Measurements from ENCODE around the gene ATP11B.
"Not testable (repeated sequence)": the region's sequence is repeated elsewhere in the genome, so short reads cannot be mapped to it uniquely, and the experiment has no call there.

The ATP11B gene

DNA sequence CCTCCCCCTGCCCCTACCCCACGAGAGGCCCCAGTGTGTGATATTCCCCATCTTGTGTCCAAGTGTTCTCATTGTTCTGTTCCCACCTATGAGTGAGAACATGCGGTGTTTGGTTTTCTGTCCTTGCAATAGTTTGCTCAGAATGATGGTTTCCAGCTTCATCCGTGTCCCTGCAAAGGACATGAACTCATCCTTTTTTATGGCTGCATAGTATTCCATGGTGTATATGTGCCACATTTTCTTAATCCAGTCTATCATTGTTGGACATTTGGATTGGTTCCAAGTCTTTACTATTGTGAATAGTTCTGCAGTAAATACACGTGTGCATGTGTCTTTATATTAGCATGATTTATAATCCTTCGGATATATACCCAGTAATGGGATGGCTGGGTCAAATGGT is 29.0 kb downstream of the ATP11B start:
- TF ChIP-seq, protein P1, sequence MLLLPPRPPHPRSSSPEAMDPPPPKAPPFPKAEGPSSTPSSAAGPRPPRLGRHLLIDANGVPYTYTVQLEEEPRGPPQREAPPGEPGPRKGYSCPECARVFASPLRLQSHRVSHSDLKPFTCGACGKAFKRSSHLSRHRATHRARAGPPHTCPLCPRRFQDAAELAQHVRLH (tag by site-specific recombination; IDR thresholded peaks at IDR 0.05), result peak; percentile 13; the same call in 1 of the 2 replicates
- peak; percentile 91 for TF ChIP-seq ZNF146 (tag by site-specific recombination; IDR thresholded peaks at IDR 0.05)
- POLR2A ChIA-PET; H3K36me3 ChIP-seq (ENCODE audit: control insufficient read depth in 2 of 2, insufficient read depth in 1 of 2, low read length in 2 of 2); H3K27ac ChIP-seq (ENCODE audit: extremely low read depth, low read depth, low read length); CTCF ChIA-PET; H3K4me3 ChIP-seq (ENCODE audit: low read depth, low read length); H3K9me3 ChIP-seq (ENCODE audit: control insufficient read depth, insufficient read depth, low read depth, low read length); H3K4me1 ChIP-seq (ENCODE audit: control insufficient read depth, insufficient read depth, low read length): not testable (repeated sequence)

DNA sequence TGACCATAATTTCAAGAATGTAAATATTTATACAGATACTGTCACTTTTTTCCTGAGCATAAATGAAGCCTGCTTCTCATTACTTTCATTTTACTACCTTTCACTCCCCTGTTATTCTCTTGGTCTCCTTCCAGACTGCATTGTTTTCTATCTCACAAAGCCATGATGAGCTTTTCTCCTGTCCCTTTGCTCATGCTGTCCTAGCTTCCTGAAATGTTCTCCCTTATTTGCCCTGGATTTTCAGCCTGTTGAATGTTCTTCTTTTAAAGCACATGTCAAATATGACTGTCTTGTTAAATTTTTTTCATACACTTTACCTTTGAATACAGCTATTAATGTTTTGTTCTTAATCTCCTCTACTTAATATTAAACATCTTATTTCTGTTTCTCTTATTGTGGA is 31.7 kb downstream of the ATP11B start:
- Histone ChIP-seq H3K36me3 (ENCODE audit: control insufficient read depth in 2 of 2, insufficient read depth in 1 of 2, low read length in 2 of 2) (peaks cover 4 to 7% of the 10 kb centered on the region in 2 experiments; a peak in 2 of 3 replicates), H3K9me3 (ENCODE audit: control insufficient read depth, insufficient read depth, low read depth, low read length) (no peaks in the 10 kb centered on the region), H3K27ac (ENCODE audit: extremely low read depth, low read depth, low read length) (no peak overlapping the region), H3K4me1 (ENCODE audit: control insufficient read depth, insufficient read depth, low read length) (no peaks in the 10 kb centered on the region), H3K4me3 (ENCODE audit: low read depth, low read length) (no peak overlapping the region)
- TF ChIP-seq SCRT2 (tag by site-specific recombination; IDR thresholded peaks at IDR 0.05) (0 out of 2 replicates have a peak, but pooled peaks have one; percentile 11), PRDM1 (tag by site-specific recombination; IDR thresholded peaks at IDR 0.05) (peak; percentile 76), ZNF514 (tag by site-specific recombination; IDR thresholded peaks at IDR 0.05) (no peak), ZNF792 (tag by site-specific recombination; IDR thresholded peaks at IDR 0.05) (no peak)
- TF ChIP-seq, protein P2, sequence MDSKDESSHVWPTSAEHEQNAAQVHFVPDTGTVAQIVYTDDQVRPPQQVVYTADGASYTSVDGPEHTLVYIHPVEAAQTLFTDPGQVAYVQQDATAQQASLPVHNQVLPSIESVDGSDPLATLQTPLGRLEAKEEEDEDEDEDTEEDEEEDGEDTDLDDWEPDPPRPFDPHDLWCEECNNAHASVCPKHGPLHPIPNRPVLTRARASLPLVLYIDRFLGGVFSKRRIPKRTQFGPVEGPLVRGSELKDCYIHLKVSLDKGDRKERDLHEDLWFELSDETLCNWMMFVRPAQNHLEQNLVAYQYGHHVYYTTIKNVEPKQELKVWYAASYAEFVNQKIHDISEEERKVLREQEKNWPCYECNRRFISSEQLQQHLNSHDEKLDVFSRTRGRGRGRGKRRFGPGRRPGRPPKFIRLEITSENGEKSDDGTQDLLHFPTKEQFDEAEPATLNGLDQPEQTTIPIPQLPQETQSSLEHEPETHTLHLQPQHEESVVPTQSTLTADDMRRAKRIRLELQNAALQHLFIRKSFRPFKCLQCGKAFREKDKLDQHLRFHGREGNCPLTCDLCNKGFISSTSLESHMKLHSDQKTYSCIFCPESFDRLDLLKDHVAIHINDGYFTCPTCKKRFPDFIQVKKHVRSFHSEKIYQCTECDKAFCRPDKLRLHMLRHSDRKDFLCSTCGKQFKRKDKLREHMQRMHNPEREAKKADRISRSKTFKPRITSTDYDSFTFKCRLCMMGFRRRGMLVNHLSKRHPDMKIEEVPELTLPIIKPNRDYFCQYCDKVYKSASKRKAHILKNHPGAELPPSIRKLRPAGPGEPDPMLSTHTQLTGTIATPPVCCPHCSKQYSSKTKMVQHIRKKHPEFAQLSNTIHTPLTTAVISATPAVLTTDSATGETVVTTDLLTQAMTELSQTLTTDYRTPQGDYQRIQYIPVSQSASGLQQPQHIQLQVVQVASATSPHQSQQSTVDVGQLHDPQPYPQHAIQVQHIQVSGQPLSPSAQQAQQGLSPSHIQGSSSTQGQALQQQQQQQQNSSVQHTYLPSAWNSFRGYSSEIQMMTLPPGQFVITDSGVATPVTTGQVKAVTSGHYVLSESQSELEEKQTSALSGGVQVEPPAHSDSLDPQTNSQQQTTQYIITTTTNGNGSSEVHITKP (tag by site-specific recombination; IDR thresholded peaks at IDR 0.05), result no peak
- ChIA-PET CTCF (no interaction called here), POLR2A (no interaction called here)

DNA sequence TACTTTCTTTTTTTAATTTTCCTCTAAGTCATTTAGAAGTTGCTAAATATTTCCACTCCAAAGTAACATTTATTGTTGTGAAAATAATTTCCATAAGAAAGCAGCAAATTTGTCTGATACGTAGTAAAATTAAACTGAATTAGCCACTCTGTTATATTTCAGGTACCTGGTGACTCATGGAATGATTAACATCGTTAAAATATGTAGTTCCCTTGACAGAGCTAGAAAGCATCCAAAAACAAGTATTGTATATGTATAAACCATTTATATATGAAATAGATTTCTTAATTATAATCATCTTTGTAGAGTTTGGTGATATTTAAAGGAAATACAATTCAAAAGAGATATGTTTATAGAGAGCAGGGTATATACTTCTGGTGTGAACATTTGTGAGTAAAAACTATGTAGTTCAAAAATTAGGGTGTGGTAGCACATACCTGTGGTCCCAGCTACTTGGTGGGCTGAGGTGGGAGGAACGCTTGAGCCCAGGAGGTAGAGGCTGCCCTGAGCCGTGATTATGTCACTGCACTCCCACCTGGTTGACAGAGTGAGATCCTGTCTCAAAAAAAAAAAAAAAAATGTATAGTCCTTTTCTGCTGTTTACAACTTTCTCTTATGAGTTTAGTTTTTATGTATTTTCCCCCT is 36.6 kb downstream of the ATP11B start:
- no peak overlapping the region for H3K27ac ChIP-seq (ENCODE audit: extremely low read depth, low read depth, low read length)
- ChIA-PET POLR2A (no interaction called here), CTCF (interaction anchor here (0.7 to 1.6 kb wide), 3 partner anchors 8 to 116 kb away, joined by 3 to 7 read pairs (median 4); no protein-coding TSS in a partner anchor)
- H3K9me3 ChIP-seq (ENCODE audit: control insufficient read depth, insufficient read depth, low read depth, low read length), result no peaks in the 10 kb centered on the region
- H3K4me1 ChIP-seq (ENCODE audit: control insufficient read depth, insufficient read depth, low read length), result no peaks in the 10 kb centered on the region
- peaks cover 0 to 13% of the 10 kb centered on the region in 2 experiments; a peak in 1 of 3 replicates for H3K36me3 ChIP-seq (ENCODE audit: control insufficient read depth in 2 of 2, insufficient read depth in 1 of 2, low read length in 2 of 2)
- no peak overlapping the region for H3K4me3 ChIP-seq (ENCODE audit: low read depth, low read length)
- TF ChIP-seq ZBTB8A (tag by site-specific recombination; IDR thresholded peaks at IDR 0.05) (no peak), ZNF473 (tag by site-specific recombination; IDR thresholded peaks at IDR 0.05) (no peak), ZIC2 (tag by site-specific recombination; IDR thresholded peaks at IDR 0.05) (no peak), HOXA7 (CRISPR knock-in tag; IDR thresholded peaks at IDR 0.05; ENCODE audit: borderline replicate concordance) (no peak), ZBTB20 (tag by site-specific recombination; IDR thresholded peaks at IDR 0.05) (no peak), ZNF561 (tag by site-specific recombination; IDR thresholded peaks at IDR 0.05; ENCODE audit: borderline replicate concordance) (no peak), ZNF777 (tag by site-specific recombination; IDR thresholded peaks at IDR 0.05; ENCODE audit: borderline replicate concordance) (no peak), ZSCAN16 (tag by site-specific recombination; IDR thresholded peaks at IDR 0.05) (no peak), KLF16 (tag by site-specific recombination; IDR thresholded peaks at IDR 0.05) (no peak), TRIM28 (IDR thresholded peaks at IDR 0.05; ENCODE audit: borderline replicate concordance, low read length) (no peak), ZNF629 (tag by site-specific recombination; IDR thresholded peaks at IDR 0.05) (no peak), ZNF549 (tag by site-specific recombination; IDR thresholded peaks at IDR 0.05) (no peak), ZNF626 (tag by site-specific recombination; IDR thresholded peaks at IDR 0.05) (no peak)
- TF ChIP-seq, protein P3, sequence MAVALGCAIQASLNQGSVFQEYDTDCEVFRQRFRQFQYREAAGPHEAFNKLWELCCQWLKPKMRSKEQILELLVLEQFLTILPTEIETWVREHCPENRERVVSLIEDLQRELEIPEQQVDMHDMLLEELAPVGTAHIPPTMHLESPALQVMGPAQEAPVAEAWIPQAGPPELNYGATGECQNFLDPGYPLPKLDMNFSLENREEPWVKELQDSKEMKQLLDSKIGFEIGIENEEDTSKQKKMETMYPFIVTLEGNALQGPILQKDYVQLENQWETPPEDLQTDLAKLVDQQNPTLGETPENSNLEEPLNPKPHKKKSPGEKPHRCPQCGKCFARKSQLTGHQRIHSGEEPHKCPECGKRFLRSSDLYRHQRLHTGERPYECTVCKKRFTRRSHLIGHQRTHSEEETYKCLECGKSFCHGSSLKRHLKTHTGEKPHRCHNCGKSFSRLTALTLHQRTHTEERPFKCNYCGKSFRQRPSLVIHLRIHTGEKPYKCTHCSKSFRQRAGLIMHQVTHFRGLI (tag by site-specific recombination; IDR thresholded peaks at IDR 0.05), result no peak
- TF ChIP-seq, protein P4, sequence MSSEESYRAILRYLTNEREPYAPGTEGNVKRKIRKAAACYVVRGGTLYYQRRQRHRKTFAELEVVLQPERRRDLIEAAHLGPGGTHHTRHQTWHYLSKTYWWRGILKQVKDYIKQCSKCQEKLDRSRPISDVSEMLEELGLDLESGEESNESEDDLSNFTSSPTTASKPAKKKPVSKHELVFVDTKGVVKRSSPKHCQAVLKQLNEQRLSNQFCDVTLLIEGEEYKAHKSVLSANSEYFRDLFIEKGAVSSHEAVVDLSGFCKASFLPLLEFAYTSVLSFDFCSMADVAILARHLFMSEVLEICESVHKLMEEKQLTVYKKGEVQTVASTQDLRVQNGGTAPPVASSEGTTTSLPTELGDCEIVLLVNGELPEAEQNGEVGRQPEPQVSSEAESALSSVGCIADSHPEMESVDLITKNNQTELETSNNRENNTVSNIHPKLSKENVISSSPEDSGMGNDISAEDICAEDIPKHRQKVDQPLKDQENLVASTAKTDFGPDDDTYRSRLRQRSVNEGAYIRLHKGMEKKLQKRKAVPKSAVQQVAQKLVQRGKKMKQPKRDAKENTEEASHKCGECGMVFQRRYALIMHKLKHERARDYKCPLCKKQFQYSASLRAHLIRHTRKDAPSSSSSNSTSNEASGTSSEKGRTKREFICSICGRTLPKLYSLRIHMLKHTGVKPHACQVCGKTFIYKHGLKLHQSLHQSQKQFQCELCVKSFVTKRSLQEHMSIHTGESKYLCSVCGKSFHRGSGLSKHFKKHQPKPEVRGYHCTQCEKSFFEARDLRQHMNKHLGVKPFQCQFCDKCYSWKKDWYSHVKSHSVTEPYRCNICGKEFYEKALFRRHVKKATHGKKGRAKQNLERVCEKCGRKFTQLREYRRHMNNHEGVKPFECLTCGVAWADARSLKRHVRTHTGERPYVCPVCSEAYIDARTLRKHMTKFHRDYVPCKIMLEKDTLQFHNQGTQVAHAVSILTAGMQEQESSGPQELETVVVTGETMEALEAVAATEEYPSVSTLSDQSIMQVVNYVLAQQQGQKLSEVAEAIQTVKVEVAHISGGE (tag by site-specific recombination; conservative IDR thresholded peaks at IDR 0.05; ENCODE audit: low read depth), result no peak

Data from HEK293 (cell line).